ENCODE data around the gene NRP2.

GRCh38 chr2:205721057-205721449, 38.8 kb downstream of the NRP2 start:
- peak; percentile 31 for TF ChIP-seq CTCF (IDR thresholded peaks at IDR 0.05; ENCODE audit: borderline replicate concordance, extremely low read depth, low read length, poor library complexity, severe bottlenecking)
- no peak for TF ChIP-seq EZH2 (IDR thresholded peaks at IDR 0.05; ENCODE audit: borderline replicate concordance, low read depth, low read length, severe bottlenecking)
